ENCODE measurements around the gene MICAL2.

GRCh38 chr11:12117200-12117599 is 6.8 kb downstream of the MICAL2 start:
- TF ChIP-seq, protein P1, sequence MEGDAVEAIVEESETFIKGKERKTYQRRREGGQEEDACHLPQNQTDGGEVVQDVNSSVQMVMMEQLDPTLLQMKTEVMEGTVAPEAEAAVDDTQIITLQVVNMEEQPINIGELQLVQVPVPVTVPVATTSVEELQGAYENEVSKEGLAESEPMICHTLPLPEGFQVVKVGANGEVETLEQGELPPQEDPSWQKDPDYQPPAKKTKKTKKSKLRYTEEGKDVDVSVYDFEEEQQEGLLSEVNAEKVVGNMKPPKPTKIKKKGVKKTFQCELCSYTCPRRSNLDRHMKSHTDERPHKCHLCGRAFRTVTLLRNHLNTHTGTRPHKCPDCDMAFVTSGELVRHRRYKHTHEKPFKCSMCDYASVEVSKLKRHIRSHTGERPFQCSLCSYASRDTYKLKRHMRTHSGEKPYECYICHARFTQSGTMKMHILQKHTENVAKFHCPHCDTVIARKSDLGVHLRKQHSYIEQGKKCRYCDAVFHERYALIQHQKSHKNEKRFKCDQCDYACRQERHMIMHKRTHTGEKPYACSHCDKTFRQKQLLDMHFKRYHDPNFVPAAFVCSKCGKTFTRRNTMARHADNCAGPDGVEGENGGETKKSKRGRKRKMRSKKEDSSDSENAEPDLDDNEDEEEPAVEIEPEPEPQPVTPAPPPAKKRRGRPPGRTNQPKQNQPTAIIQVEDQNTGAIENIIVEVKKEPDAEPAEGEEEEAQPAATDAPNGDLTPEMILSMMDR (conservative IDR thresholded peaks at IDR 0.05; ENCODE audit: low read depth, low read length): no peak
- no peak for TF ChIP-seq EZH2 (IDR thresholded peaks at IDR 0.05; ENCODE audit: low read length, unreplicated experiment)
- no peak for TF ChIP-seq EZH2phosphoT487 (IDR thresholded peaks at IDR 0.05; ENCODE audit: borderline replicate concordance, low read length)

All from PC-3 (cell line).